GM21786 (cell line): ENCODE measurements around the gene PLA2R1.
"Not testable (repeated sequence)": the region's sequence is repeated elsewhere in the genome, so short reads cannot be mapped to it uniquely, and the experiment has no call there.

Experiments
- ATAC-seq: cut with Tn5 transposase; IDR thresholded peaks from one replicate; pipeline ENCODE4 v1.9.1; 2021; ENCODE audit not compliant: unreplicated experiment

The PLA2R1 gene

DNA sequence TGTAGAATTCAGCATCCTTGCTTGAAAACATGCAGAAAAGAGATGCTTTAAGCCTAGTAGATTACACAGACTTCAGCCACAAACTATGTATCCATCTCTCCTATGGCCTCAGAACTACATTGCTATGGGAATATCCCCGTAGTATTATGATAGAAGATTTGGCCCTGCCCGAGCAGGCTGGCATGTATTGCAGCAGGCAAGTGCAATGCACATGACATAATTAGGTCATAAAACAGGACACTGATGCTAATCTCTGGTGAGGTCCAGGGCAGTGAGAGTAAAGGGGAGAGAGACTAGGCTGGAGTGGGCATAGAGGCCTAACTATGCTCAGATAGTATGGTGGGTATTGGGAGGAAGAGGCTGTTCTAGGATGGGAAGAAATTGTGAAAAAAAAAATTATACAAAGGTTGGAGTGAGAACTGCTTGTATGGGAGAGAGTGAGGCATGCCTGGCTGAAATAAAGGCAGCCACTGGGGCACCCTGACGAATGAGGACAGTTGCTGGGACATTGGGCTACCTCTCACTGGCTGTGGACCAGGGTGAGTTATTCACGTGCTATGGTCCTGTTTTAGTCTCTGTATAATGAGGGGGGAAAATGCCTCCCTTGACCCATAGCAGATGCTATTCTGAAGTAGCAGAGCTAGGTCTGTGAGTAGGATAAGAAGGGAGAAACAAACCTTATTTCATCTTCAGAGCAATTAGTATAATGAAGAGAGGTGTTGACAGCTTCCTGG is 1.6 kb upstream of the PLA2R1 start:
- no peak for ATAC-seq

DNA sequence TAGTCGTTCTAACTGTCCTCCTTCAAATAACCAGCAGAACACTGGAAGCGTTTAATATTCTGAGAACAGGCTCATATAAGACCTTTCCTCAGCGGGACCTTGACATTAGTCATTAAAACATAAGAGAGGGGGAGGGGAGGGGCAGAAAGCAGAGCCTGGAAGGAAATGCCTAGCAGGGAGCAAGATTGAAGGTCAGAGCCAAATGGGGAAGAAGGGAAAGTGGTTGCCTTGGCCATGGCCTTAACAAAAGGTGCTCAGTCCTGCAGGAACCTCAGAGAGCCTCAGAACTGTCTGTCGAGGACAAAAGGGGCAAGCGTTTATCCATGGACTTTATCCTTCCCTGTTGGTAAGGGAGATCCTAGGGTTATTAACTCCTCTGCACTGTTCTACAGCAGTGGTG is 856 bp upstream of the PLA2R1 start:
- no peak for ATAC-seq

DNA sequence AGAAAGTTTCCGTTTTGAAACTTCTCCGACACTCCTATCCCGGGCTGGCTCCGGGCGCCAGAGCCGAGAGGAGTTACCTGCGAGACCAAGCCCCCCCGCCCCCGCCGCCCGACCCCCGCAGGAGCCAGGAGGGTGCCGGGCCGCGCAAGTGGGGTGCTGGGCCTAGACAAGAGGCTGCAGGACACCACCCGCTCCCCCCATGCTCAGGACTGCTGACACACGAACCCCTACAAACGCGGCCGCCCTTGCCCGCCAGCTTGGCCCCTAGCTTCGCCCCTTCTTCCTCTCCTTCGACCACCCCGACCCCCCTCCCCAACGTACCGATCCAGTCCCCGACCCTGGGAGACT is 497 bp downstream of the PLA2R1 start:
- ATAC-seq, result no peak

DNA sequence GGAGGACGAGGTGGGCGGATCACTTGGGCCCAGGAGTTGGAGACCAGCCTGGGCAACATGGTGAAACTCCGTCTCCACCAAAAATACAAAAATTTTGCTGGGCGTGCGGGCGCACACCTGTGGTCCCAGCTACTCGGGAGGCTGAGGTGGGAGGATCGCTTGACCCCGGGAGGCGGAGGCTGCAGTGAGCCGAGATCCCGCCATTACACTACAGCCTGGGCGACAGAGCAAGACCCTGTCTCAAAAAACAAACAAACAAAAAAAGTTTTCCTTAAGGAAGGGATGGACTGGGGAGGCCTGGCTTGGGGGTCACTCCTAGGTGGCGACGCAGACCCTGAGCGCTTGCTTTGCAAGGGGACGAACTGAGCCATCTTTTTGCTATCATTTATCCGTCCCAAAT is 882 bp downstream of the PLA2R1 start:
- no peak for ATAC-seq

DNA sequence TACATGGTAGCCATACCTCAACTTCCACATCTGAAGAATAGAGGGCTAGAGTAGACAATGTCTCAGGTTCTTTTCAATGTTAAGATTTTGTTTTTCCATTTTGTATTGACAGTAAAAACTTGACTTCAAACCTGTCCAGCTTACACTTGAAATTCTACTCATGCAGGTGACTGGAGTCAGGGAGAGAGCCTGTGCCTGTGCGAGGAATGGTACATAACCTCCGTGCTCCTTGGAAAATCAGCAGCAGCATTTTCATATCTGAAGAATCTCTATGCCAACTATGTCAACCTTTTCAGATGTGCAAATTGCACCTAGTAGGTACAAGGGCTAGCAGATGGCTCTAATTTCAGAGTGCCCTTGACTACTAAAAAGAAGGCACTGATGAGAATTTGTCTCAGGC is 2.1 kb downstream of the PLA2R1 start:
- no peak for ATAC-seq

DNA sequence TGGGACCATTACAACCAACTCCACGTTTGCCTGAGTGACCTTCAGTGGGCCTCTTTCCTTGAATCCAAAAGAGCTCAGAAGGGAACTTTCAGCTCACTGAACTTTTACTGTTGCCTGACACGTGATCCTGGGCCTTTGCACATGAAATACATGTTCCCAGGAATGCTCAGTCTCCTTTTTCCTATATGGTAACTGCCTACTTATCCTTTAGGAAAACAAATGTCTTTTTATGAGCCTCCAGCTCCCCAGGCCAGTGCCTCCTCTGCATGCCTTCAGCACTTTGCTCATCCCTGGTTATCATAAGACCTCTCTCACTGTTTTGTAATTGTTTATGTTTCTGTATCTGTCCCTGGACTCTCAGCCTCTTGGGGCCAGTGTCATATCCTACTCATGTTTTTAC is 5.1 kb downstream of the PLA2R1 start:
- no peak for ATAC-seq

DNA sequence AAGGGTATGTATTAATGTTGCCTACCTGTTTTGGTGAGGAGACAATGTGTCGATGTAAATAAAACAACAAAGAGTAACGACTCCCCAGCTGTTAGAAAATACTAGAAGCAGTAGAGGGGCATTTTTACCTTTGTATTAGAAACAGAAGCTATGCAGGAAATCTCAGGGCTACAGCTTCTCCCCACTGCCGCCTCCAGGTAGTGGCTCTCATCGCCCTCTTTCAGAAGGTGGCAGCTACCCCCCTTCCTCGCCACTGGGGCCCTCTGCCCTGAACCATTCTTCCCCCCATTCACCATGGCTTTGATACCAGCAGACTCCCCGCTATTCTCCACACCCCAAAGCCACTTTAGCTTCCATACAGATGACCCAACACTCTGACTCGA is 6.7 kb downstream of the PLA2R1 start:
- no peak for ATAC-seq

DNA sequence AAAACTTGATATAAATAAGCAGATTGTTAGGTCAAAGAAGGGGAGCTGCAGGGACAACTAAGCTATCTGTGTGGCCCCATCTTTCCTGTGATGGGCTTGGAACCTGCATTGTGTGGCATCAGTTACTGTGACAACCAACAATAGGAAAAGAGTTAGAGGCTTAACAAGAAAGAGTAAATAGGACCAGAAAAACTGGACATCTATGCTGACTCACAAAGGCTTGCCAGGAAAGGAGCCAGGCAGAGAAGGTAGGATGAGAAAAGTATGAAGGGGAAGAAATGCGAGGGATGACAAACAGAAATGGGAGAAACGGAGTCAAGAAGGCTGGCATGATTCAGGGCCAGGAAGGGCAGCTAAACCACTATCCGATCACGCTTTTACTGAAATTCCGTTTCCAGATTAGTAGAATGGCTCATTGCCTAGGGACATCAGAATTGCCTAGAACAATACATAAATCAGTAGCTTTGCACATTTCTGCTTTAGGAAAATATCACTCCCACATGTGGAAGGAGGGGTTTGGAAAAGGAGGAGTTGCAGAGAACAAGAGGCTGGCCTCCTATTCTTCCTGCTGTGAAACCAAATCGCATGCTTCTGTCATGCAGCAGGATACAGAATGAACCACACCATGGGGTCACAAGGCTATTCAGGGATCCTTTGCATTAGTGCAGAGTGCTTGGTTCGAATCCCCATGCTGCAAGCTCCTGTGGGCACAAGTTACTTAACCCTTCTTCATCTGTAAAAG is 7.3 kb downstream of the PLA2R1 start:
- no peak for ATAC-seq

DNA sequence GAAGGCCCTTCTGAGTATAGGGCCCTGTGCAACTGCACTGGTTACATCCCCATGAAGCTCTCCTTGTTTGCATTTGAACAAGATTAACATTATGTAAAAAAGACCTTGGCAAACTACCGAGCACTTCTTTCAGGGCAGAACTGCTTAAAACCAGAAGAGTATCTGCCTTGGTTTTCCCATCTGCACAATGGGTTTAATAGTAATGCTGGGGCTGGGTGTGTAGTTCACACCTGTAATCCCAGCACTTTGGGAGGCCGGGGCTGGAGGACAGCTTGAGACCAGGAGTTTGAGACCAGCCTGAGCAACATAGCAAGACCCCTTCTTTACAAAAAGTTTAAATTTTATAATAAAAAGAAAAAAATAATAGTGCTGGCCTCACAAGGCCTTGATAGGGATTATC is 8.5 kb downstream of the PLA2R1 start:
- ATAC-seq, result no peak

DNA sequence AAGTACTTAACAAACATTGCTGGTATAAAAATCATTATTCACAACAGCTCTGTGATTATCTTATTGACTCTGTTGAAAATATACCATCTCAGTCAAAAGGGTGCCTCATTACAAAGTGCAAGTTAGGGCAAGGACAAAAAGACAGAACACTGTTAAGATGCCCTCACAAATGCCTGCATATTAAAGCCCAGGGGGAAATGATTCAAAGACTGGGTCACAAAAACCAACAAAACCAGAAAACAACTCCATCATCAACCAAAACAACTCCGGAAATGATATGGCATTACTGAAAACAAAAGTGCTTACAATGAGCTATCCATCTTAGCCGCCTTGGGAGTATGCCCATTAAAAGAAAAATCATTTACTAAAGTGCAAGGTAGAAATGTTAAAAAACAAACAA is 9.9 kb downstream of the PLA2R1 start:
- no peak for ATAC-seq

DNA sequence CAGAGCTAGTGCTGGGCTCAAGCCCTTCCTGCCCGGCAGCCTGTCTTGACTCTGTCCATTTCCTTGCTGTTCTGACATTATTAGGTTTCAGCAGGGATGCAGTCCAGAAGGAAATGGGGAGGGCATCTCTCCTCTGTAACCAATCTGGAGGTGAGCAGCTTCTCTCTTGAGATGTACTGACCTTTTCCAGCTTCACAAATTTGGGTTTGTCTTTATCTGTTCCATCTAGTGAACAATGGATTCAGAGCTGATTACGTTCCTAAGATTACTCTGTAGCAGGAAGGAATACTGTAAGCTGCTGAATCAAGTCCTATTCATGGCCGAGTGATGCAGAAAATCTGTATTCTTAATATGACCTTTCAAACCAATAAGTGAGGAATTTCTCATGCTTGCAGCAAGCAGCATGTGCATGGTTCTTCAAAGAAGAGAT is 11.0 kb downstream of the PLA2R1 start:
- ATAC-seq, result no peak

DNA sequence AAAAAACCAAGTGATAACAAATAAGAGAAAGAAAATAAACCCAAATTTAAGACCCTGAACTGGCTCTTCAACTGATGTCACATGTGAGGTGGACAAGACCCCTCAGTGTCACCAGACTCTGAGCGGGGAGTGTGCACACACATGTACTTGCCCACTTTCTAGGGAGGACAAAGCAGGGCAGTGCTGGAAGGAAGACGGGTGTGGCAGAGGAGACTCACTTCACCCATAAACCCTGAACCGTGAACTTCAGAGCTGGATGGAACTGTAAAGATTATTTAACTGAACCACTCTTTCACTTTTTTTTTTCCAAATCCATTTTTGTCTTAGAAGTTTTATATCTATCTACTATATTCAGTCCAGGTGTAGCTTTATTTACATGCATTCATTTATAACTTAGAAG is 12.3 kb downstream of the PLA2R1 start:
- no peak for ATAC-seq

DNA sequence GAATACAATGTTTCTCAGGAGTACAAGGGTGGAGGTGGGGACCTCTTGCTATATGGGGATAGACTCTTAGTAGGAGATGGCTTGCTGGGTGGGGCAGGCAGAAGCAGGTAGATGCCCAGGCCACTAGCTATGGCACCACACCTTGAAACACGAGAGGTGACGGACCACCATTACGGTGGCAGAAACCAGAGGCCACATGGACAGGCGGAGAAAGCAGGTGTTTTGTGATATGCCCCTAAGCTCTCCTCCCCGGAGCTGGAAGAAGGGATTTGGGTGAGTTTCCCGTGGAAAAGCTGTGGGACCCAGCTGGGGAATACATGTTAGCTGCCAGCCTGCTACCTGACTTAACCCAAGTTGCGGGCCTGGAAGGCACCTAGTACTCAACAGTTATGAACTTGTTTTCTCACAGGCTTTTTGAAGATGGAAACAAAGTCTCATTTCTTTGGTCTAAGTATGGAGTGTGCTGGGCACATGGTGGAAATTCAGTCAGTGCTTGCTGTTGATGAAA is 16.7 kb downstream of the PLA2R1 start:
- no peak for ATAC-seq

DNA sequence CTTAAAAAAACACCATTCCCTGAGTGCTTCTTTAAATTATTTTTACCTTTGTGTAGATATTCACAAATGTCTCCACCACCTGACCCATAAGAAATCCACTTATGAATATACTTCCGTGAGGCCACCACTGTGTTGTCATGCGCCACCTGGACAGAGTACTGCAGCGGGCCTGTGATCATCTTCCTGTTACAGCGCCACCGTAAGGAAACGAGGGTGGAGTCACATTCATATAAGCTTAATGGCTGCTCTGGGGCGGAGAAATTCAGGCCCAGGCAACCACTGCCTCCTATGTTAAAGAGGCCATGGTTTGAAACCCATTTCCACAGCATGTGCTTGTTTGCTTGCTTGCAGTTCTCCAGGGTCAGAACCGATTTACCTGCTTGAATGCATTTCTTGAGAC is 17.7 kb downstream of the PLA2R1 start:
- ATAC-seq, result no peak

DNA sequence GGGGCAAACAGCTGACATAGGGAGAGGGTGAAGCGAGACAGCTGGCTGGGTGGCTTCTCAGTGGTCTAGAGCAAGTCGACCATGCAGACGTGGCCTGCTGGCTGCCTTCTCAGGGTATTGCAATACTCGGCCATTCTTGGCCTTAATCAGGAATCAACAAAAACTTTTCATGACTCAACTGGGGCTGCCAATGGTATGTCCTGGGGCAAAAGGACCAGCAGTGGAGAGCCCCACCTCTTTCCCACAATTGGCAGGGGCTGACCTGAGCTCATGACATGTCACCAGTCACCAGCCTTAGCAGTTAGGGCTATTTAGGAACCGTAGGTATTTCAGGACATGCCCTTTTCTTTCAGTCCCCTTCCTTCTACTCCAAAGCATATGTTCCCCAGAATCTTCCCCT is 19.1 kb downstream of the PLA2R1 start:
- ATAC-seq, result no peak

DNA sequence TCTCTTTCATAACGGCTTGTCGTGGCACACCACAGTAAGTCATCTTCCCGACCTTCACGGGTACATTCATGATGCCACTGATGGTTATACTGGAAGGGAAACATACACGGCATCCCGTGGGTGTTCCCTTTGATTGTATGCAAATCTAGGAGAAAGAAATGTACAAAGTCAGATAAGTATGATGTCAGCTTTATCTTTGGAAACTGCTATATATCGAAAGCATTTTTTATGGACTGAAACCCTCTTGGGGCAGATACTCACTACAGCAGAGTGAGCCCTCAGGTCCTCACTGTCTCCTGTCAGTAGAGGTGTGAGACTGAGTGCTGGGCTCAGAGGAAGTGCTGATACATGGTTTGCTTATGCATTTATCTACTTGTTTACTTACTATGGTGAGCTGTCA is 20.4 kb downstream of the PLA2R1 start:
- ATAC-seq, result no peak

DNA sequence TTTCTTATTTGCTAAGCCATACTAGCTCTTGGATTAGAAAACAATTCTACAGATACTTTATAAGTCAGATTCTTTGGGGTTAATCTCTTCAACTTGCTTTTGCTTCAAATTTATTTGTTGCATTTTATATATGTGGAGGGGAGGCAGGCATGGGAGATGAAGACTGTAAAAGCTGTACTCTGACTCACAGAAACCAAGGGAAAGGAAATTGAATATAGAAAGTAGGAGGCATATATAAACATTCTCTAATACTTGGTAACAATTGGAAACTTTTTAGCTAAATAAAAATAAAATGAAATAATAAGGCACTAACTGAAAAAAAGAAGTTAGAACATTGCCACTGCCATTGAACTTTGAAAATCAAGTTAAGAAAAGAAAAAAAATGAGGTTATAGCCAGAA is 21.3 kb downstream of the PLA2R1 start:
- ATAC-seq, result no peak

DNA sequence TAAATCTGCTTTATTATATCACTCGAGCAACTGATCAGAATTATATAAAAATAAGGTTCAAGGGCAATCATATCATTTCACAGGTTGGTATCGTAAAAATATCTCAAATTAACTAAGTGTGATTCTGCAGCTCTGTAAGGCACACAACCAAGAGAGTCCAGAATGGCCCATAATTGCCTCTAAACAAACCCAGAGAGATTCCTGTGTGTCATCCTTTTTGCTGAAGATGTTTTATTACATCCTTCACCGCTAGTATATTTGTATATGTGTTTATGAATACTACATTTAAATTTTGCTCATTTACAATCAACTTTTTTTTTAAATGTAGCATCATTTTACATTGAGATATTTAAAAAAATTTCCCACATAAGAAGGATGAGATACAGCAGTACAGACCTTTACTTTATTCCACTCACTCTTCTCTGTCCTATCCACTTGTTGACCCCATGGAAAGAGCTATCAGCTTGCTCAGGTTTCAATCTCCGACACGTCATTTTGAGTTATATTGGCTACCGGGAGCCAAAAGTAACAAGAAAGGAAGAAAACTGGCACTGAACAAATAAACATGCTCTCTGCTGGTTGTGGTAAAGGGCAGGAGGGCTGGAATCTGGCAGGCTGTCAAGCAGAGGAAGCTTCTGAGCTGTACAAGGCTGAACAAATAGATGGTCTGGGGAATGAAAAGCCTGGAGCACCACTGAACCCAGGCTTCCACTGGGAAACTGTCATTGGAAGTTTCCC is 23.1 kb downstream of the PLA2R1 start:
- ATAC-seq, result no peak

DNA sequence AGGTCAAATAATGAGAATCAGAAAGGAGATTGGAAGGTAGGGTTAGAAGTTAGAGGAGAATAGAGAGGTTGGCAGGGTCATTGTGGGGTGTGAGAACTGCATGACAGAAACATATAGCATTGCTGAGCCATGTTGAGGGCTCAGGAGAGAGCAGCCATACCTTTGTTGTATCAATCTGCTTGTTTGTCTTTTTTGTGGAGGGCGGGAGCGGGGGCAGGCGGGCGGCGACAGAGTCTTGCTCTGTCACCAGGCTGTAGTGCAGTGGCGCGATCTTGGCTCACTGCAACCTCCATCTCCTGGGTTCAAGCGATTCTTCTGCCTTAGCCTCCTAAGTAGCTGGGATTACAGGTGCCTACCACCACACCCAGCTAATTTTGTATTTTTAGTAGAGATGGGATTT is 23.8 kb downstream of the PLA2R1 start:
- not testable (repeated sequence) for ATAC-seq

DNA sequence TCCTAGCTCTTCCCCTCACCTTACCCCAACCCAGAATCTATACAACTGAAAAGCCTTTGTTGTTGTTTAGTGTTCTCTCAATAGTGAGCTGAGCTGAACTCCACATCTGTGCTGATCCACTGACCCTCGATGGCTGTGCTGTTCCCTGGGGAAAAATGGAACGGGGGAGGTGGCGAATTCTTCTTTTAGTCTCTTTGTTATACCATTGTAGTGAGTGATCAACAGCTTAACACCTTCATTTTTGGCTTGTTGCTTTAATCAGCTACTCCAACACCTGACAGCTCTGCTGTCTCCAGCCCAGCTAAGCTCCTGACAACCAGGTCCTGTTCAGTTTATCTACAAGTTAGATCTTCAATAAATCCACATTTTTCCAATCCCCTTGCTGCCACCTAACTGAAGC is 25.7 kb downstream of the PLA2R1 start:
- ATAC-seq, result no peak

DNA sequence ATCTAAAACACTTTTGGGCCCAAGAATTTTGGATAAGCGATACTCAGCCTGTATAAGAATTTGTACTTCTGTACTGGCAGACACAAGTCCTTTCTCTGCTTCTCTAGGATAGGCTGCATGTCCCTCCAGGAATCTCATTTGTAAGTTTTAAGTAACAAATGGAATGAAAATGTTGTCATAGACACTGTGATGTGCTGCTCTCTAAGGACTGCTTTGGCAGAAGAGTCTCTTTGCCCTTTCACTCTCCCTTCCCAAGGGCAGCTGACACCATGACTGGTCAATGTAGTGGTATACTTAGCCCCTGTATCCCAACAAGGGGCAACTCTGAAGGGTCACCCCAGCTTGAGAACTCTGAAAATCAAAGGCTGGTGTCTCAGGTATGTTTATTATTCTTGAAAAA is 27.3 kb downstream of the PLA2R1 start:
- ATAC-seq, result no peak

DNA sequence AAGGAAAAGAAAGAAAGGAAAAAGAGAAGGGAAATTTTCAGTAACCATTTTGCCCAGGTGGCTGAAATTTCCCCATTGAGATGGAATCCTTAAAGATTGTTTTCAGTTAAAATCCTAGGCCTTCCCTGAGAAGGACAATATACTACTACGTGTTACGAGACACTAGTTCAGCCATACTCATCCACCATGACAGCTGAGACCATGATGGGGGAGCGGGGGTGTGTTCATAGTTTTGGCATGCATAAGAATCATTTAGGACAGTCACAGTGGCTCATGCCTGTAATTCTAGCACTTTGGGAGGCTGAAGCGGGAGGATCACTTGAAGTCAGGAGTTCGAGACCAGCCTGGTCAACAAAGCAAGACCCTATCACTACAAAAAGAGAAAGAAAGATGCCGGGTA is 28.0 kb downstream of the PLA2R1 start:
- ATAC-seq, result no peak
